Heart left ventricle (tissue), 16 donors: ENCODE results near the gene GAB2. TPM values are rescaled to one million over a fixed set of nuclear protein-coding genes. Genes with fewer than 3 reads are reported as not detected.
A peak's percentile ranks its signal among the peaks of the same experiment; 100 is the strongest.

Source experiments
- ATAC-seq, 4 donors: fragments of 200-7000 bp; cut with Tn5 transposase; one replicate each; pipeline ENCODE4 v1.9.1; 2020 to 2022; ENCODE audit warnings: moderate library complexity in 4 of 4, mild to moderate bottlenecking in 3 of 4, moderate number of reproducible peaks in 1 of 4
- DNase-seq, 5 donors: peaks; one replicate each; pipeline ENCODE4 v3.0.0-alpha.2; 2020
- H3K27ac ChIP-seq, 12 donors: fragments of 200-600 bp; sonication (generic) in 4 of 12; one replicate each; pipeline versions ENCODE4 v1.5.0 to v1.8.0; 2016 to 2022; ENCODE audit warnings: mild to moderate bottlenecking in 2 of 12
- H3K27me3 ChIP-seq, 9 donors: fragments of 200-600 bp; sonication (generic) in 2 of 9; one replicate each; pipeline versions ENCODE4 v1.5.1 to v1.8.0; 2016 to 2022; ENCODE audit warnings: mild to moderate bottlenecking in 3 of 9
- H3K36me3 ChIP-seq, 9 donors: fragments of 200-600 bp; sonication (generic) in 2 of 9; one replicate each; pipeline versions ENCODE4 v1.5.0 to v1.8.0; 2018 to 2022; ENCODE audit warnings: mild to moderate bottlenecking in 2 of 9
- H3K4me1 ChIP-seq, 12 donors: fragments of 200-600 bp; sonication (generic) in 4 of 12; one replicate each; pipeline versions ENCODE4 v1.5.0 to v1.8.0; 2016 to 2022; ENCODE audit warnings: mild to moderate bottlenecking in 3 of 12
- H3K4me3 ChIP-seq, 12 donors: fragments of 200-600 bp; sonication (generic) in 4 of 12; one replicate each; pipeline versions ENCODE4 v1.5.0 to v1.8.0; 2017 to 2022; ENCODE audit warnings: mild to moderate bottlenecking in 9 of 12, moderate library complexity in 4 of 12
- H3K9me3 ChIP-seq, 12 donors: fragments of 200-600 bp; sonication (generic) in 4 of 12; one replicate each; pipeline versions ENCODE4 v1.5.0 to v1.8.0; 2016 to 2022; ENCODE audit warnings: mild to moderate bottlenecking in 1 of 12
- POLR2A ChIP-seq, 2 donors: fragments of 450-650 bp; IDR thresholded peaks; one replicate each; pipeline ENCODE4 v1.6.1; 2017; ENCODE audit warnings: antibody characterized with exemption in 2 of 2, mild to moderate bottlenecking in 2 of 2, moderate library complexity in 2 of 2
- WGBS, 4 donors: extraction: QIAGEN DNeasy Blood & Tissue Kit in 2 of 4; methylation state at CpG; one replicate each; pipeline versions ENCODE4 v1.1.5 to v1.1.7; 2013 to 2018; 5-methylcytosine and 5-hydroxymethylcytosine counted together
- intact Hi-C, 10 donors: fragments of 100-400 bp; cut with DNase I; formaldehyde crosslinking; loops; one replicate each; pipeline versions ENCODE4 v1.11.1 to v1.14.2; 2022
- polyA plus RNA-seq, 2 donors: library from polyadenylated mRNA; stranded (reverse); fragments of 200-250 nt; gene quantifications; one replicate each; pipeline ENCODE4 v1.2.3, GENCODE V29; 2013
- total RNA-seq, 9 donors: library from RNA; depleted of rRNA in 2 of 9; stranded (reverse); fragments of >200 nt in 2 of 9; fragmentation: NEBNext Ultra II Directional in 3 of 9; extraction: Animal tissue kit (Norgen Biotek cat#: 25700) in 3 of 9; gene quantifications; one replicate each; pipeline versions ENCODE4 v1.1.0 to v1.2.4, GENCODE V29; 2016 to 2023
- TF ChIP-seq, protein P1 (sequence below), 12 donors: fragments of 200-600 bp; sonication (generic) in 4 of 12; IDR thresholded peaks; one replicate each; pipeline versions ENCODE4 v1.5.0 to v1.8.0; 2018 to 2022; ENCODE audit warnings: antibody characterized with exemption in 12 of 12, mild to moderate bottlenecking in 5 of 12
- donor health status: ischemic (EF 13 %, LVEDD 7.1; RV severe dilation, severe dysfunction).
- donor health status: healthy with polysubstance abuse.
- donor health status: DM: no; HTN: yes; CAD: no.
- donor health status: DM: no; HTN: no; CAD: no.
- donor health status: ischemic (EF 25% LVEDD 6.9; RV normal size, moderate dysfunction).
- donor health status: ischemic (EF 25% LVEDD 5.7; RV mildly dilated, moderate dysfunction).
- donor health status: healthy.
- donor health status: DM: yes; HTN: yes; CAD: no.
- donor health status: ischemic (EF 35%, LVEDD 5.7; RV mildly dilated, moderate dysfunction).
- donor health status: nonischemic (EF 11% LVEDD 7.7; RV severe dilation, severe dysfunction).
- donor health status: DM: yes; HTN: yes; CAD: no.
- donor health status: PGD.
- donor health status: ischemic (EF 29% LVEDD 5.4; RV normal size, mild dysfunction).
- donor health status: nonischemic (EF 23%, LVEDD 6.1; RV moderate dilation, normal function).

Gene GAB2
- total and polyA plus RNA-seq, 11 donors = 6.1 to 53.0 (median 30.0) TPM

DNA sequence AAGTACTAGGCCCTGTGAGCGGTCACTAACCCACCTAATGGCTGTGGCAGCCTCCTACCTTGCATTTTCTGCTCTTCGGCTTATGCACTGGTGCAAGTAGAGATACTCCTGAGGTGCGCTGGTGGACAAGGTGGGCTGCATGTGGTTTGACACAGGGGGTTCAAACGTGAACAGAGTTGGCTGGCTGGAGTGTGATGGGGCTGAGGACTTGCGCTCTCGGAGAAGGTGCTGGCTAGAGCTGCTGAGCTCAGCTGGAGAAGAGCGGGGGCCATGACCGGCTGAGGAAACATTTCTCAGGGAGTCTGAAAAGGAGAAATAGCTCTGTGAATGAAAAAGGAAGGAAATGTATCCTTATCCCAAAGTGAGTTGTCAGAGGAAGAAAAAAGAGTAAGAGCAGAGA, 167.5 kb downstream of the GAB2 start:
- intact Hi-C loops = loop anchor here in 2 of 10 donors (10.0 kb wide), 1 partner anchor 165 kb away; the partner anchor contains the start of gene GAB2 (in 2 of the 2)
- DNase-seq (no peak), ATAC-seq (no peak)
- Histone ChIP-seq H3K36me3 (peaks cover 0 to 45% (median 25%) of the 10 kb centered on the region in 9 donors), H3K27me3 (no peaks in the 10 kb centered on the region), H3K4me1 (peaks cover 0 to 38% (median 24%) of the 10 kb centered on the region in 12 donors), H3K4me3 (no peak overlapping the region), H3K27ac (peak overlapping the region in 5 of 12 donors; percentile 6 to 50 (median 32)), H3K9me3 (peaks cover 0 to 11% (median 0%) of the 10 kb centered on the region in 12 donors)
- WGBS, 4 donors = 92 to 94% (median 92%) methylated on average over 8 of the region's 8 CpGs
- TF ChIP-seq POLR2A (IDR thresholded peaks at IDR 0.05) = no peak
- TF ChIP-seq, protein P1, sequence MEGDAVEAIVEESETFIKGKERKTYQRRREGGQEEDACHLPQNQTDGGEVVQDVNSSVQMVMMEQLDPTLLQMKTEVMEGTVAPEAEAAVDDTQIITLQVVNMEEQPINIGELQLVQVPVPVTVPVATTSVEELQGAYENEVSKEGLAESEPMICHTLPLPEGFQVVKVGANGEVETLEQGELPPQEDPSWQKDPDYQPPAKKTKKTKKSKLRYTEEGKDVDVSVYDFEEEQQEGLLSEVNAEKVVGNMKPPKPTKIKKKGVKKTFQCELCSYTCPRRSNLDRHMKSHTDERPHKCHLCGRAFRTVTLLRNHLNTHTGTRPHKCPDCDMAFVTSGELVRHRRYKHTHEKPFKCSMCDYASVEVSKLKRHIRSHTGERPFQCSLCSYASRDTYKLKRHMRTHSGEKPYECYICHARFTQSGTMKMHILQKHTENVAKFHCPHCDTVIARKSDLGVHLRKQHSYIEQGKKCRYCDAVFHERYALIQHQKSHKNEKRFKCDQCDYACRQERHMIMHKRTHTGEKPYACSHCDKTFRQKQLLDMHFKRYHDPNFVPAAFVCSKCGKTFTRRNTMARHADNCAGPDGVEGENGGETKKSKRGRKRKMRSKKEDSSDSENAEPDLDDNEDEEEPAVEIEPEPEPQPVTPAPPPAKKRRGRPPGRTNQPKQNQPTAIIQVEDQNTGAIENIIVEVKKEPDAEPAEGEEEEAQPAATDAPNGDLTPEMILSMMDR (IDR thresholded peaks at IDR 0.05) = no peak

DNA sequence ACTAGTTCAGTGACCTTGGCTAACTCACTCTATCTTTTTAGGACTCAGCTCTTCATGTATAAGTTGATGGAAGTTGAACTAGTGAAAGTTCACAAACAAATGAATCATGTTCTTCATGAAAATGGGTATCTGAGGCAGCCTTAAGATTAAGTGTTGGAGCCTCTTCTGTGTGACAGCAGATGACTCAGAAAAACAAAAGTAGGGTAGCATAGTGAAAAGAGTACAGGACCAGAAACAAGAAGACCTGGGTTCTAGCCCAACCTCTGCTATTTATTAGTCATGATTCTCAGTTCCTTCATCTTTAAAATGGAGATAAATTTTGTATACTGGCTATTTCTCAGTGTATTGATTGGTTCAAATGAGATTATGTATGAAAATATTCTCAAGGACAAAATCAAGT, 168.7 kb downstream of the GAB2 start:
- intact Hi-C loops = loop anchor here in 1 of 10 donors (10.0 kb wide), 1 partner anchor 96 kb away; no protein-coding TSS in a partner anchor
- no peak for TF ChIP-seq POLR2A (IDR thresholded peaks at IDR 0.05)
- TF ChIP-seq, protein P1 (IDR thresholded peaks at IDR 0.05) = no peak

DNA sequence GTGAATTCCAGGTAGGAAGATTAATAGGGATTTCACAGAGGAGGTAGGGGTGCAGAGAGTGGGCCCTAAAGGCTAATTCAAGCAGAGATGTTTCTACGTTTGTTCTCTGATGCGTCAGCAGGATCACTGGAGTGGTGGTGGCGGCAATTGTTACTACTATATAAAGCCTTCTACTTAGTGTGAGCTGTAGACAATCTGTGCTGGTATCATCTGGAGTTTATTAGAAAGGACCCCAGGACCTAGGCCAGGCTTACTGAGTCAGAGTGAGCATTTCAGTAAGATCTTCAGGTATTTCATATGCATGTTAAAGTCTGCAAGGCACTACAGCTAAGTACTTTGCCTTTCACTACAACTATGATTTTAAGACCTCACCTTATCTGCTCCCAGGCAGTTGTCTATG, 169.4 kb downstream of the GAB2 start:
- Histone ChIP-seq H3K4me3 (no peak overlapping the region), H3K4me1 (peaks cover 0 to 46% (median 29%) of the 10 kb centered on the region in 12 donors), H3K36me3 (peaks cover 0 to 45% (median 25%) of the 10 kb centered on the region in 9 donors), H3K27me3 (no peaks in the 10 kb centered on the region), H3K27ac (no peak overlapping the region), H3K9me3 (peaks cover 0 to 14% (median 0%) of the 10 kb centered on the region in 12 donors)
- ATAC-seq (no peak), DNase-seq (no peak)
- WGBS, 4 donors = 94 to 97% (median 97%) methylated on average over 3 of the region's 3 CpGs
- TF ChIP-seq, protein P1 (IDR thresholded peaks at IDR 0.05) = no peak
- TF ChIP-seq POLR2A (IDR thresholded peaks at IDR 0.05) = no peak
- intact Hi-C loops = loop anchor here in 1 of 10 donors (10.0 kb wide), 1 partner anchor 97 kb away; no protein-coding TSS in a partner anchor

More for the DNA sequence above, 168.7 kb downstream of the GAB2 start:
- Histone ChIP-seq H3K27ac (no peak overlapping the region), H3K4me3 (no peak overlapping the region), H3K36me3 (peaks cover 0 to 45% (median 25%) of the 10 kb centered on the region in 9 donors), H3K9me3 (peaks cover 0 to 11% (median 0%) of the 10 kb centered on the region in 12 donors), H3K27me3 (no peaks in the 10 kb centered on the region), H3K4me1 (peaks cover 0 to 43% (median 28%) of the 10 kb centered on the region in 12 donors)
- ATAC-seq (no peak), DNase-seq (no peak)

DNA sequence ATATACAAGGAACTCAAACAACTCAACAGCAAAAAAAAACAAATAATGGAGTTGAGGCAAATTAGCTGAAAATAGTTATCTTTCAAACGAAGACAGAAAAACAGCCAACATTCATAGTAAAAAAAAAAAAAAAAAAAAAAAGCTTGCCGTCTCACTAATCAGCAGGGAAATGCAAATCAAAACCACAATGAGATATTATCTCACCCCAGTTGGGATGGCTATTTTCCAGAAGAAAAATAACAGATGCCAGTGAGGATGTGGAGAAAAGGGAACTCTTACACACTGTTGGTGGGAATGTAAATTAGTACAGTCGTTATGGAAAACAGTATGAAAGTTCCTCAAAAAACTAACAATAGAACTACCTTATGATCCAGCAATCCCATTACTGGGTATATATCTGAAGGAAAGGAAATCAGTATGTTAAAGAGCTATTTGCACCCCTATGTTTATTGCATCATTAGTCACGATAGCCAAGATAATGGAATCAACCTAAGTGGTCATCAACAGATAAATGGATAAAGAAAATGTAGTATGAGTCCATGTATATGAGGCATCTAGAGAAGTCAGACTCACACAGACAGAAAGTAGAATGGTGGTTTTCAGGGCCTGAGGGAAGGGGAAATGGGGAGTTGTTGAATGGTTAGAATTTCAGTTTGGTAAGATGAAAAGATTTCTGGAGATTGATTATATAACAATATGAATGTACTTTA, 172.9 kb downstream of the GAB2 start:
- Histone ChIP-seq H3K4me3 (no peak overlapping the region), H3K27ac (peak overlapping the region in 8 of 12 donors; percentile 3 to 66 (median 28)), H3K27me3 (no peaks in the 10 kb centered on the region), H3K36me3 (peaks cover 0 to 40% (median 21%) of the 10 kb centered on the region in 9 donors), H3K4me1 (peaks cover 0 to 19% (median 6%) of the 10 kb centered on the region in 12 donors), H3K9me3 (peaks cover 0 to 29% (median 7%) of the 10 kb centered on the region in 12 donors)
- TF ChIP-seq, protein P1 (IDR thresholded peaks at IDR 0.05) = no peak
- no peak for TF ChIP-seq POLR2A (IDR thresholded peaks at IDR 0.05)
- ATAC-seq (peak in 2 of 4 donors; percentile 22 to 35), DNase-seq (no peak)
- intact Hi-C loops = loop anchor here in 1 of 10 donors (10.0 kb wide), 1 partner anchor 100 kb away; no protein-coding TSS in a partner anchor
- WGBS, 4 donors = 36 to 48% (median 37%) methylated on average over 4 of the region's 4 CpGs
